DOHH2 (cell line): Measurements from ENCODE around the gene TMEM132E.

Source experiments
- H3F3A ChIP-seq: fragments of 200-600 bp; sonication (generic), shearing (Covaris generic); 2 replicates; pipeline ENCODE4 v1.6.0; 2016; ENCODE audit warnings: antibody characterized with exemption, mild to moderate bottlenecking; ENCODE audit not compliant: control insufficient read depth, insufficient read depth
- H3K27ac ChIP-seq: fragments of 200-600 bp; sonication (generic); 2 replicates; pipeline ENCODE4 v1.5.1; 2014; ENCODE audit warnings: low read depth, mild to moderate bottlenecking, low read length, moderate library complexity
- H3K27me3 ChIP-seq: fragments of 200-600 bp; sonication (generic); 2 replicates; pipeline ENCODE4 v1.6.1; 2014; ENCODE audit warnings: mild to moderate bottlenecking, low read length, mixed read lengths; ENCODE audit not compliant: control insufficient read depth
- H3K36me3 ChIP-seq: fragments of 200-600 bp; sonication (generic); 2 replicates; pipeline ENCODE4 v1.6.1; 2014; ENCODE audit warnings: mild to moderate bottlenecking, low read length, moderate library complexity, mixed read lengths; ENCODE audit not compliant: control insufficient read depth
- H3K4me1 ChIP-seq: fragments of 200-600 bp; sonication (generic); 2 replicates; pipeline ENCODE4 v1.6.1; 2014; ENCODE audit warnings: mild to moderate bottlenecking, low read length, mixed read lengths; ENCODE audit not compliant: control insufficient read depth
- H3K4me2 ChIP-seq: fragments of 200-600 bp; sonication (generic); 2 replicates; pipeline ENCODE4 v1.6.0; 2014; ENCODE audit warnings: mild to moderate bottlenecking, low read length, moderate library complexity
- H3K4me3 ChIP-seq: fragments of 200-600 bp; sonication (generic); 2 replicates; pipeline ENCODE4 v1.5.1; 2014; ENCODE audit warnings: mild to moderate bottlenecking, low read length, mixed read lengths
- H3K79me2 ChIP-seq: fragments of 200-600 bp; sonication (generic); 2 replicates; pipeline ENCODE4 v1.6.1; 2014; ENCODE audit warnings: mild to moderate bottlenecking, low read length, mixed read lengths; ENCODE audit not compliant: control insufficient read depth
- H3K9me2 ChIP-seq: fragments of 200-600 bp; sonication (generic); replicated peaks from 2 replicates; pipeline ENCODE4 v1.6.1; 2014; ENCODE audit warnings: mild to moderate bottlenecking, low read length, mixed read lengths; ENCODE audit not compliant: control insufficient read depth
- H3K9me3 ChIP-seq: fragments of 200-600 bp; sonication (generic); 2 replicates; pipeline ENCODE4 v1.6.1; 2014; ENCODE audit warnings: antibody characterized with exemption, low read length, mixed read lengths; ENCODE audit not compliant: control insufficient read depth, insufficient read depth
- H4K20me1 ChIP-seq: fragments of 200-600 bp; sonication (generic); 2 replicates; pipeline ENCODE4 v1.6.0; 2014; ENCODE audit warnings: low read depth, mild to moderate bottlenecking, antibody characterized with exemption, low read length, moderate library complexity; ENCODE audit not compliant: control insufficient read depth, insufficient read depth
- CTCF ChIP-seq: fragments of 200-600 bp; sonication (generic); IDR thresholded peaks from one replicate; pipeline ENCODE4 v1.5.1; 2014; ENCODE audit warnings: antibody characterized with exemption, mild to moderate bottlenecking, low read depth, low read length; ENCODE audit not compliant: poor library complexity, severe bottlenecking
- EZH2phosphoT487 ChIP-seq: fragments of 200-600 bp; sonication (generic); IDR thresholded peaks from 2 replicates; pipeline ENCODE4 v1.6.1; 2017; ENCODE audit warnings: borderline replicate concordance, mild to moderate bottlenecking, antibody characterized with exemption, low read length, moderate library complexity, mixed read lengths

The TMEM132E gene

GRCh38 chr17:34579017-34579946, at the start of gene TMEM132E:
TMEM132E (plus strand) TSS chr17:34579582; CDS start chr17:34581077, 1,495 bp downstream.
- Histone ChIP-seq H3K4me2 (no peak within 1 kb of the TSS), H3K27ac (no peak within 1 kb of the TSS), H3K4me3 (no peak within 1 kb of the TSS)

GRCh38 chr17:34530918-34531317, 48.5 kb upstream of the TMEM132E start:
- no peaks in the 10 kb centered on the region for H3F3A ChIP-seq
- H3K9me2 ChIP-seq: no peaks in the 10 kb centered on the region
- H3K79me2 ChIP-seq: no peaks in the 10 kb centered on the region
- H3K4me3 ChIP-seq: no peak overlapping the region
- no peaks in the 10 kb centered on the region for H3K4me1 ChIP-seq
- no peaks in the 10 kb centered on the region for H3K36me3 ChIP-seq
- H4K20me1 ChIP-seq: no peaks in the 10 kb centered on the region
- TF ChIP-seq EZH2phosphoT487: no peak
- TF ChIP-seq CTCF: no peak
- H3K9me3 ChIP-seq: no peaks in the 10 kb centered on the region
- no peak overlapping the region for H3K4me2 ChIP-seq
- H3K27ac ChIP-seq: no peak overlapping the region
- H3K27me3 ChIP-seq: peaks cover 3% of the 10 kb centered on the region

More at GRCh38 chr17:34579017-34579946, at the start of gene TMEM132E:
- no peaks in the 10 kb centered on the region for H3K9me3 ChIP-seq
- TF ChIP-seq CTCF (no peak), EZH2phosphoT487 (no peak)
- H3K27me3 ChIP-seq: peaks cover 5% of the 10 kb centered on the region
- no peaks in the 10 kb centered on the region for H3K4me1 ChIP-seq
- H3K9me2 ChIP-seq: no peaks in the 10 kb centered on the region
- H4K20me1 ChIP-seq: no peaks in the 10 kb centered on the region
- no peaks in the 10 kb centered on the region for H3F3A ChIP-seq
- H3K36me3 ChIP-seq: no peaks in the 10 kb centered on the region
- H3K79me2 ChIP-seq: no peaks in the 10 kb centered on the region

- no peak overlapping the region for H3K4me3 ChIP-seq
- no peaks in the 10 kb centered on the region for H3K79me2 ChIP-seq
- H3K27ac ChIP-seq: no peak overlapping the region
- no peak for TF ChIP-seq CTCF
- no peak for TF ChIP-seq EZH2phosphoT487
- H4K20me1 ChIP-seq: no peaks in the 10 kb centered on the region
- H3K9me2 ChIP-seq: no peaks in the 10 kb centered on the region
- no peak overlapping the region for H3K4me2 ChIP-seq
- no peaks in the 10 kb centered on the region for H3K36me3 ChIP-seq
- peaks cover 3% of the 10 kb centered on the region for H3K27me3 ChIP-seq
- no peaks in the 10 kb centered on the region for H3F3A ChIP-seq
- H3K4me1 ChIP-seq: no peaks in the 10 kb centered on the region
- H3K9me3 ChIP-seq: no peaks in the 10 kb centered on the region
Observed at GRCh38 chr17:34532281-34533065, 46.9 kb upstream of the TMEM132E start.
